Stimulated activated naive CD8-positive, alpha-beta T cell treated with anti-CD3 and anti-CD28 coated beads, Interleukin-15, amount 100 ng/mL, for 72 hours (primary cell): ENCODE data around the gene ICAM4.

Experiments used
- ATAC-seq: fragments of 150-1000 bp; cut with Tn5 transposase; 2 replicates; pipeline ENCODE4 v1.10.0; 2021; ENCODE audit warnings: mild to moderate bottlenecking, moderate library complexity
- DNase-seq, 2 donors: peaks; one replicate each; pipeline ENCODE4 v3.0.0; 2021 to 2022
- H3K27ac Mint-ChIP-seq, 2 donors: one replicate each; pipeline ENCODE4 v1.8.0; 2022; ENCODE audit warnings: mild to moderate bottlenecking in 2 of 2, mixed read lengths in 2 of 2, moderate library complexity in 2 of 2
- H3K27me3 Mint-ChIP-seq: one replicate; pipeline ENCODE4 v1.8.0; 2022; ENCODE audit warnings: mixed read lengths
- H3K4me1 Mint-ChIP-seq: one replicate; pipeline ENCODE4 v1.8.0; 2022; ENCODE audit warnings: mild to moderate bottlenecking, mixed read lengths
- H3K4me3 Mint-ChIP-seq, 2 donors: one replicate each; pipeline ENCODE4 v1.8.0; 2022; ENCODE audit warnings: mild to moderate bottlenecking in 2 of 2, mixed read lengths in 2 of 2, moderate library complexity in 1 of 2
- H3K9me3 Mint-ChIP-seq, 2 donors: one replicate each; pipeline ENCODE4 v1.8.0; 2022; ENCODE audit warnings: mixed read lengths in 2 of 2

The ICAM4 gene

GRCh38 chr19:10292789-10293636 lies 6.3 kb downstream of the ICAM4 start:
- Mint-ChIP-seq H3K27me3 (peaks cover 76% of the 10 kb centered on the region), H3K4me3 (peak overlapping the region; percentile 71 to 85), H3K9me3 (no peaks in the 10 kb centered on the region), H3K27ac (no peak overlapping the region), H3K4me1 (peaks cover 78% of the 10 kb centered on the region)
- no peak for ATAC-seq
- no peak for DNase-seq

- H3K27me3 Mint-ChIP-seq, result peaks cover 68% of the 10 kb centered on the region
- no peak overlapping the region for H3K27ac Mint-ChIP-seq
These were observed 7.0 kb downstream of the ICAM4 start for GRCh38 chr19:10293637-10294367.

GRCh38 chr19:10294368-10294697 lies 7.6 kb downstream of the ICAM4 start:
- ATAC-seq (no peak), DNase-seq (peak in 1 of 2 donors; percentile 14)
- Mint-ChIP-seq H3K9me3 (no peaks in the 10 kb centered on the region), H3K4me3 (peak overlapping the region; percentile 24 to 87), H3K4me1 (peaks cover 65% of the 10 kb centered on the region), H3K27me3 (peaks cover 65% of the 10 kb centered on the region), H3K27ac (no peak overlapping the region)

More at GRCh38 chr19:10293637-10294367, 7.0 kb downstream of the ICAM4 start:
- peak overlapping the region in 1 of 2 donors; percentile 24 for H3K4me3 Mint-ChIP-seq
- ATAC-seq (no peak), DNase-seq (no peak)
- H3K9me3 Mint-ChIP-seq, result no peaks in the 10 kb centered on the region
- peaks cover 70% of the 10 kb centered on the region for H3K4me1 Mint-ChIP-seq

- peak overlapping the region in 1 of 2 donors; percentile 14 for H3K27ac Mint-ChIP-seq
- DNase-seq, result peak; percentile 55 to 63
- peaks cover 64% of the 10 kb centered on the region for H3K4me1 Mint-ChIP-seq
These were observed 8.6 kb downstream of the ICAM4 start for GRCh38 chr19:10295305-10295846.

GRCh38 chr19:10295847-10296591 lies 9.3 kb downstream of the ICAM4 start:
- peaks cover 57% of the 10 kb centered on the region for H3K4me1 Mint-ChIP-seq
- DNase-seq (no peak), ATAC-seq (no peak)
- H3K27me3 Mint-ChIP-seq, result peaks cover 62% of the 10 kb centered on the region
- no peaks in the 10 kb centered on the region for H3K9me3 Mint-ChIP-seq
- peak overlapping the region; percentile 83 to 87 for H3K4me3 Mint-ChIP-seq
- peak overlapping the region in 1 of 2 donors; percentile 14 for H3K27ac Mint-ChIP-seq

More at GRCh38 chr19:10295305-10295846, 8.6 kb downstream of the ICAM4 start:
- no peaks in the 10 kb centered on the region for H3K9me3 Mint-ChIP-seq
- ATAC-seq, result peak; percentile 76
- peak overlapping the region; percentile 83 to 87 for H3K4me3 Mint-ChIP-seq
- peaks cover 68% of the 10 kb centered on the region for H3K27me3 Mint-ChIP-seq

- Mint-ChIP-seq H3K27me3 (peaks cover 29% of the 10 kb centered on the region), H3K4me1 (peaks cover 31% of the 10 kb centered on the region), H3K9me3 (no peaks in the 10 kb centered on the region), H3K27ac (no peak overlapping the region), H3K4me3 (no peak overlapping the region)
- no peak for ATAC-seq
- DNase-seq, result no peak
These were observed 13.0 kb downstream of the ICAM4 start for GRCh38 chr19:10299545-10300458.

GRCh38 chr19:10305139-10305806 lies 18.5 kb downstream of the ICAM4 start:
- peaks cover 18% of the 10 kb centered on the region for H3K4me1 Mint-ChIP-seq
- no peak overlapping the region for H3K4me3 Mint-ChIP-seq
- no peaks in the 10 kb centered on the region for H3K9me3 Mint-ChIP-seq
- ATAC-seq (no peak), DNase-seq (no peak)
- H3K27ac Mint-ChIP-seq, result no peak overlapping the region
- peaks cover 5% of the 10 kb centered on the region for H3K27me3 Mint-ChIP-seq

GRCh38 chr19:10306327-10306726 lies 19.6 kb downstream of the ICAM4 start:
- H3K9me3 Mint-ChIP-seq, result no peaks in the 10 kb centered on the region

GRCh38 chr19:10309423-10309822 lies 22.7 kb downstream of the ICAM4 start, which contains the start of gene ZGLP1:
Gene ZGLP1, minus strand, starts transcription at chr19:10309815.
- no peak within 1 kb of the TSS for H3K4me3 Mint-ChIP-seq
- no peaks in the 10 kb centered on the region for H3K27me3 Mint-ChIP-seq
- no peaks in the 10 kb centered on the region for H3K9me3 Mint-ChIP-seq
- peaks cover 13% of the 10 kb centered on the region for H3K4me1 Mint-ChIP-seq
- ATAC-seq (no peak), DNase-seq (no peak)
- H3K27ac Mint-ChIP-seq, result no peak within 1 kb of the TSS

More at GRCh38 chr19:10306327-10306726, 19.6 kb downstream of the ICAM4 start:
- peaks cover 5% of the 10 kb centered on the region for H3K27me3 Mint-ChIP-seq
- H3K27ac Mint-ChIP-seq, result no peak overlapping the region
- H3K4me1 Mint-ChIP-seq, result peaks cover 18% of the 10 kb centered on the region
- no peak for ATAC-seq
- DNase-seq, result no peak
- no peak overlapping the region for H3K4me3 Mint-ChIP-seq

GRCh38 chr19:10315335-10316214 lies 28.8 kb downstream of the ICAM4 start, which contains the start of gene FDX2:
Gene FDX2, minus strand, starts transcription at chr19:10316015. Its CDS starts 19 bp downstream, at chr19:10315996.
- H3K4me1 Mint-ChIP-seq, result peaks cover 29% of the 10 kb centered on the region
- H3K4me3 Mint-ChIP-seq, result peak within 1 kb of the TSS; percentile 92 to 97
- ATAC-seq (peak; percentile 89), DNase-seq (peak; percentile 82 to 90)
- H3K27ac Mint-ChIP-seq, result peak within 1 kb of the TSS; percentile 94 to 98
- no peaks in the 10 kb centered on the region for H3K9me3 Mint-ChIP-seq
- no peaks in the 10 kb centered on the region for H3K27me3 Mint-ChIP-seq

- Mint-ChIP-seq H3K4me3 (peak overlapping the region; percentile 92 to 97), H3K4me1 (peaks cover 29% of the 10 kb centered on the region), H3K27ac (peak overlapping the region; percentile 93 to 98), H3K9me3 (no peaks in the 10 kb centered on the region), H3K27me3 (no peaks in the 10 kb centered on the region)
- peak; percentile 21 for ATAC-seq
- no peak for DNase-seq
These were observed 29.7 kb downstream of the ICAM4 start for GRCh38 chr19:10316229-10317044.

- Mint-ChIP-seq H3K27me3 (no peaks in the 10 kb centered on the region), H3K27ac (no peak overlapping the region), H3K4me1 (peaks cover 29% of the 10 kb centered on the region), H3K9me3 (no peaks in the 10 kb centered on the region), H3K4me3 (no peak overlapping the region)
- DNase-seq (no peak), ATAC-seq (no peak)
These were observed 30.5 kb downstream of the ICAM4 start for GRCh38 chr19:10317045-10317856.
